ENCODE measurements around the gene MICAL2.

MICAL2 gene

DNA sequence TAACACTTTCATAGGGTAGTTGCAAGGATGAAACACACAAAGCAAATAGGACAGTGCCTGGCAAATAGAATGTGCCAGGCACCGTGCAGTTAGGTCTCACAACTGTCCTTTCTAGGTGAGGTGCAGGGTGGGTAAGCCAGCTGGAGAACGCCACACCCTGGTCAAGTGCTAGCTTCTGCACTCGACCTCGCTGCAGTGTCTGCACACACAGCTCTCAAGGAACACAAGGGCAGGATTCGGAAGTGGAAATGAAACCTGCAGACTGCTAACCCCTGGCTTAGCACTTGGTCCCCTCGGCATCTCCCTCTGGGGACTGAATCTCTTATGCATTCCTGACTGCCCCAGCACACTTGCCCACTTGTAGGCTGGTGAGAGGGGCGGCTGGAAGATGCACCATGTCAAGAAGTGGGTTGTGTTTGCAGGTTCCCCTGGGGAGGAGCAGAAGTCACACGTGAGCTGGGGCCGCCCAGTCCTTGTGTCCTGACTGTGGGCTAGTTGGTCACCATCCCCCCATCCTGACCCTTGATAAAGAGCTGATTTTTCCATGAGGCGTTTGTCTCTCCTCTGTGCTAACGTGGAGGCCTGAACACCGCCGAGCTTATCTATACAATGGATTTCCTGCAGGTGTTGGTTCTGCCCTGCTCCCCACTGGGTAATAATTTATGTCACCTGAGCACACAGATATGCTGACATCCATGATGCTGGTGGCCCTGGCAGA, 89.0 kb downstream of the MICAL2 start (continued):
- TF ChIP-seq OSR1 (CRISPR knock-in tag; IDR thresholded peaks at IDR 0.05) = no peak
- TF ChIP-seq ZNF8 (CRISPR knock-in tag; IDR thresholded peaks at IDR 0.05) = no peak
- TF ChIP-seq BACH2 (CRISPR knock-in tag; IDR thresholded peaks at IDR 0.05; ENCODE audit: borderline replicate concordance) = no peak

DNA sequence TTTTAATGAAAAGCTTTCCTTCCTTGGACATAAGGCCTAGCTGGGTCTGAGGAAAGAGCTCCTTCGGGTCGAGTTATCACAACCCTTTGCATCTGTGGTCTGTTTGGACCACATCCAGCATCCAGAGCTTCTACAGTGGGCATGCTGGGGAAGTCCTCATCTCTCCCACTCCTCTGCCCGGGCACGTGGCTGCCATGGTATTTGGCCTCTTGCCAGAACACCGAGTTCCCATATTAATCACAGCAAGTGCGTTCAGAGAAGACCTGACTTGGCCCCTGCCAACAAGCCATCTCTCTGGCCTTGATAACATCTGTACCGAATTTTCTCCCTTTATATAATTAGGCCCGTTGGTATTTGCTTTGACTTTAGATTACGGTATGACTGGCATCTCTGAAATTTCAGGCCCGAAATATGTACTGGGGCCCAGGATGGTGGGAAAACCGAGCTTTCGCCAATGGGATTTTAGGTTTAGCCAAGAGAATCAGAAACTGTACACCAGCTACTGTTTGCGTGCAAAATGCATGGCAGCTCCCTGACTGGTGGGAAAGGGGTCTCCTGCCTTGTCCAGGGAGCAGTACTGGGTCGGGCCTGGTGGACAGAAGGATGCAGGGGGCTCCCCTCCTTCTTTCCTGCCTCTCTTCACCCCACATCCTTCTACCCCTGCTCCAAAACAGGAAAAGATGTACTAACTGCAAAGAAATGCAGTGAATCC, 90.0 kb downstream of the MICAL2 start:
- TF ChIP-seq OSR1 (CRISPR knock-in tag; IDR thresholded peaks at IDR 0.05) (no peak), GLIS3 (CRISPR knock-in tag; IDR thresholded peaks at IDR 0.05) (no peak), ZFP30 (CRISPR knock-in tag; IDR thresholded peaks at IDR 0.05) (no peak), BACH2 (CRISPR knock-in tag; IDR thresholded peaks at IDR 0.05; ENCODE audit: borderline replicate concordance) (no peak), TCF4 (CRISPR knock-in tag; IDR thresholded peaks at IDR 0.05; ENCODE audit: borderline replicate concordance) (0 out of 2 replicates have a peak, but pooled peaks have one; percentile 32), SNAI2 (CRISPR knock-in tag; IDR thresholded peaks at IDR 0.05) (peak; percentile 92), TSHZ2 (CRISPR knock-in tag; IDR thresholded peaks at IDR 0.05) (peak; percentile 75; the same call in 1 of the 2 replicates), ZFP3 (CRISPR knock-in tag; IDR thresholded peaks at IDR 0.05) (peak; percentile 90), PPARA (CRISPR knock-in tag; IDR thresholded peaks at IDR 0.05; ENCODE audit: borderline replicate concordance) (no peak), RARB (CRISPR knock-in tag; IDR thresholded peaks at IDR 0.05) (no peak), PATZ1 (CRISPR knock-in tag; IDR thresholded peaks at IDR 0.05; ENCODE audit: borderline replicate concordance) (0 out of 2 replicates have a peak, but pooled peaks have one; percentile 41), ZNF70 (CRISPR knock-in tag; IDR thresholded peaks at IDR 0.05) (no peak), ESRRG (CRISPR knock-in tag; IDR thresholded peaks at IDR 0.05) (0 out of 2 replicates have a peak, but pooled peaks have one; percentile 67), POU6F1 (CRISPR knock-in tag; IDR thresholded peaks at IDR 0.05; ENCODE audit: borderline replicate concordance, low read depth) (peak; percentile 76; the same call in 1 of the 2 replicates), ZNF565 (CRISPR knock-in tag; conservative IDR thresholded peaks at IDR 0.05; ENCODE audit: low read depth) (no peak), CSDC2 (CRISPR knock-in tag; IDR thresholded peaks at IDR 0.05) (peak; percentile 94), CREB5 (CRISPR knock-in tag; IDR thresholded peaks at IDR 0.05; ENCODE audit: low read depth) (peak; percentile 85), TOX (CRISPR knock-in tag; IDR thresholded peaks at IDR 0.05; ENCODE audit: borderline replicate concordance) (no peak), ZC3H10 (CRISPR knock-in tag; IDR thresholded peaks at IDR 0.05) (peak; percentile 80), ARNTL (CRISPR knock-in tag; IDR thresholded peaks at IDR 0.05; ENCODE audit: borderline replicate concordance, low read depth) (no peak), ZNF8 (CRISPR knock-in tag; IDR thresholded peaks at IDR 0.05) (peak; percentile 60; the same call in 1 of the 2 replicates), ISL1 (CRISPR knock-in tag; IDR thresholded peaks at IDR 0.05) (peak; percentile 96)
- TF ChIP-seq, protein P1, sequence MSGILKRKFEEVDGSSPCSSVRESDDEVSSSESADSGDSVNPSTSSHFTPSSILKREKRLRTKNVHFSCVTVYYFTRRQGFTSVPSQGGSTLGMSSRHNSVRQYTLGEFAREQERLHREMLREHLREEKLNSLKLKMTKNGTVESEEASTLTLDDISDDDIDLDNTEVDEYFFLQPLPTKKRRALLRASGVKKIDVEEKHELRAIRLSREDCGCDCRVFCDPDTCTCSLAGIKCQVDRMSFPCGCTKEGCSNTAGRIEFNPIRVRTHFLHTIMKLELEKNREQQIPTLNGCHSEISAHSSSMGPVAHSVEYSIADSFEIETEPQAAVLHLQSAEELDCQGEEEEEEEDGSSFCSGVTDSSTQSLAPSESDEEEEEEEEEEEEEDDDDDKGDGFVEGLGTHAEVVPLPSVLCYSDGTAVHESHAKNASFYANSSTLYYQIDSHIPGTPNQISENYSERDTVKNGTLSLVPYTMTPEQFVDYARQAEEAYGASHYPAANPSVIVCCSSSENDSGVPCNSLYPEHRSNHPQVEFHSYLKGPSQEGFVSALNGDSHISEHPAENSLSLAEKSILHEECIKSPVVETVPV (CRISPR knock-in tag; IDR thresholded peaks at IDR 0.05) = peak; percentile 65; the same call in 1 of the 2 replicates

More for the DNA sequence above, 90.0 kb downstream of the MICAL2 start:
- ATAC-seq = peak; percentile 80
